ENCODE data around the gene INPP5K. TPM values are rescaled to one million over a fixed set of nuclear protein-coding genes. Genes with fewer than 3 reads are reported as not detected.

INPP5K gene
- total and polyA plus RNA-seq, 2 experiments from 2014 or later = 36.1 to 42.3 TPM

DNA sequence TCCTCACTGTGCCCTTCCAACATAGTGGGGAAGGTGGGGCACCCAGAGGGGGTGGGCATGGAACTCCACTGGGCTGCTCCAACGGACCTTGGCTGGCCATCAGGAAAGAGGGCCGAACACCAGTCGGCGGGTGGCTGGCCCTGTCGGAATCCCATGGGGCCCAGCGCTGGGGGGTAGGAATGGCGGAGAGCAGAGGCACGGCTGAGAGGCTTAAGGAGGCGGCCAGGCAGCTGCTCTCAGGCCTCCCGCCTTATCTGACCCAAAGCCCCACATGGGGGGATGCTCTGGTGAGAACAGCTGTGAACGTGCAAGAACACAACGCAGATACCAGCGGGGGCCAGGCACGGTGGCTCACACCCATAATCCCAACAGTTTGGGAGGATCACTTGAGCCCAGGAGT lies 19.5 kb downstream of the INPP5K start:
- Histone ChIP-seq H3K27ac (no peak overlapping the region), H3K4me2 (ENCODE audit: unreplicated experiment) (no peak overlapping the region), H3K9ac (no peak overlapping the region), H3K4me1 (ENCODE audit: insufficient read depth) (peaks cover 14% of the 10 kb centered on the region), H3K4me3 (no peak overlapping the region), H3K27me3 (replicated peaks; ENCODE audit: insufficient read depth) (no peaks in the 10 kb centered on the region), H3K79me2 (ENCODE audit: insufficient read depth) (no peaks in the 10 kb centered on the region), H3K9me2 (ENCODE audit: insufficient read depth) (no peaks in the 10 kb centered on the region), H4K20me1 (ENCODE audit: insufficient read depth) (no peaks in the 10 kb centered on the region), H3K36me3 (ENCODE audit: low read depth) (no peaks in the 10 kb centered on the region), H3F3A (ENCODE audit: insufficient read depth) (peaks cover 7% of the 10 kb centered on the region; the same call in 1 of the 2 replicates), H3K9me3 (ENCODE audit: low read depth) (no peaks in the 10 kb centered on the region), H2AFZ (no peak overlapping the region)
- TF ChIP-seq EZH2phosphoT487 (IDR thresholded peaks at IDR 0.05; ENCODE audit: insufficient read depth, low read depth) (no peak), EZH2 (IDR thresholded peaks at IDR 0.05; ENCODE audit: insufficient read depth, poor library complexity, severe bottlenecking) (no peak)
- WGBS, 2 experiments (ENCODE audit: low coverage in 1 of 2, low lambda C conversion rate in 2 of 2, missing lambda C conversion rate in 2 of 2) = 91 to 93% methylated on average over 11 to 14 of the region's 14 CpGs
- DNase-seq = no peak
- in situ Hi-C loops (cut with MboI) = no loop called here

DNA sequence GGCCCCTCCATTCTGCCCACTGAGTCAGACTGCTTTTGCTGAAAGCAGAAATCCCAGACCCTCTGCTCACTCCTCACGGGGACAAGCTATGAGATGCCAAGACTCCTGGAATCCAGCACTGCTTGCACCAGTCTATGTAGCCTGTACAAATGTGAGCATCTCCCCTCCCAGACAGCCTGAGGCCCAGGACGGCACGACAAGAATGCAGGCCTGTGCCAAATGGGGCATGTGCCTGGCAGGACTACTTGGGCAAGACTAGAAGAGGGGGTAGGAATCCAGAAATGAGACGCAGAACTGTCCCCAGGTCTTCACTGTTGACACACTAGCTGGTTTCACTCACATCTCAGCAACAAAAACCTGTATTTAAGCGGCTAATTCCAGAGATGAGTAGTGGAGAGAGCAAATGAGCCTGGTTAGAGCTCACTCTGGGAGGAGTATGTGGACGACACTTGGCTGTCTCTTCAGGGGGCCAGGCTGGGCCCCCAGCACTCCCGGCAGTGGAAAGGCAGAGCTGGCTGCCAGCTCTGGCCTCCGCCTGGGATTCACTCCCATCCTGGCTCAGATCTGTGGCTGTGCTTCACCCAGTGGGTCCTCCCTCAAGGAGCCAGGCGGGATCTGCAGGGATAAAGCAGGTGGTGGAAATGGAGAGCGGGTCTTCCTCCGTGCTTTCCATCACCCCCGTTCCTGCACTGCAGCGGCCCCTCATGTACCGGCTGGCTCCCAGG lies 21.0 kb downstream of the INPP5K start:
- Histone ChIP-seq H3K4me2 (ENCODE audit: unreplicated experiment) (peak overlapping the region; percentile 35), H2AFZ (no peak overlapping the region), H3K36me3 (ENCODE audit: low read depth) (no peaks in the 10 kb centered on the region), H3K27ac (peak overlapping the region; percentile 35), H3K9me3 (ENCODE audit: low read depth) (no peaks in the 10 kb centered on the region), H3K79me2 (ENCODE audit: insufficient read depth) (peaks cover 5% of the 10 kb centered on the region), H3K9me2 (ENCODE audit: insufficient read depth) (no peaks in the 10 kb centered on the region), H3K27me3 (replicated peaks; ENCODE audit: insufficient read depth) (no peaks in the 10 kb centered on the region), H3K4me3 (no peak overlapping the region), H3K9ac (peak overlapping the region; percentile 31; the same call in 1 of the 2 replicates), H3F3A (ENCODE audit: insufficient read depth) (peaks cover 7% of the 10 kb centered on the region; the same call in 1 of the 2 replicates), H4K20me1 (ENCODE audit: insufficient read depth) (no peaks in the 10 kb centered on the region), H3K4me1 (ENCODE audit: insufficient read depth) (peaks cover 17% of the 10 kb centered on the region)
- WGBS, 2 experiments (ENCODE audit: low coverage in 1 of 2, low lambda C conversion rate in 2 of 2, missing lambda C conversion rate in 2 of 2) = 52 to 58% methylated on average over 12 to 14 of the region's 14 CpGs
- DNase-seq = peak; percentile 66
- in situ Hi-C loops (cut with MboI) = no loop called here
- TF ChIP-seq EZH2 (IDR thresholded peaks at IDR 0.05; ENCODE audit: insufficient read depth, poor library complexity, severe bottlenecking) = no peak

DNA sequence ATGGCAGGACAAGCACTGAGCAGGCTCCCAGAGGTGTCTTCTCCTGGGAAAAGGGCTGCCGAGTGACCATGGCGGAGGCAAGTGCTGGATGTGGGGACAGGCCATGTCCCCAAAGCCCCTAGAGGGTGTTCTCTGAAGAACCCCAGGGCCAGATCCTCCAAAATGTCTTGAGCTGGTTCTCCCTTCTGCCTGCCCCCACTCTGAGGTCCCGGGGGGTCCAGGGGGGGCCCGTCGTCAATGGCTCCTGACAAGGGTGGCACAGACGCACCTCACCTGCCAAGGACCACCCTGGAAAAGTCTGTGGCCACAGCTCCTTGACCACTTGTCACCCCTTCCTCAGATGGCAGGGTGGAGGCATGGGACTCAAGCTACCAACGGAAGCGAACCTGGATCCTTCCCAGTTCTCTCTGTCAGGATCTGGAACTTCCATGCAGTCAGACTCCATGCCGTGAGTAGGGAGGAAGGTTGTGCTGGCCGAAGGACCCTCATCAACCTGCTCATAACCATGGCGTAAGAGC lies 21.6 kb downstream of the INPP5K start:
- in situ Hi-C loops (cut with MboI) = no loop called here
- DNase-seq = no peak

DNA sequence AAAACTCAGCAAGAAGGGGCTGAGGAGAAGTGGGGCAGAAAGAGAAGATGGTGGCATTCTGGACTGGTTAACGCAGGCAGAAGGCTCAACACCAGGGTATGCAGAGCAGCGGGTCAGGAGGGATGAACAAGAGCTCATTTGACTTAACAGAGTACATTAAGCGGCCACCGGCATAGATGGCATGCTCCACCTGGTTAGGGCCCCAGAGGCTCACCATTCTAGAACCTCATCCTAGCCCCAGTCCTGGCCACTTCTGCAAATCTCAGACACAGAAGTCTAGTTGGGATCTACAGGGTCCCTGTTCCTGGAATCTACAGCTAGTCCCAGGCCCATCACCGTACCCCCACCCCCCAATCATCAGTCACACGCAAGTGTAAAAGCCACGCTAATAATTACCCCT lies 22.2 kb downstream of the INPP5K start:
- Histone ChIP-seq H3K27ac (no peak overlapping the region), H2AFZ (no peak overlapping the region), H3K36me3 (ENCODE audit: low read depth) (no peaks in the 10 kb centered on the region), H3F3A (ENCODE audit: insufficient read depth) (peaks cover 18% of the 10 kb centered on the region), H3K4me3 (no peak overlapping the region), H3K4me2 (ENCODE audit: unreplicated experiment) (no peak overlapping the region), H4K20me1 (ENCODE audit: insufficient read depth) (no peaks in the 10 kb centered on the region), H3K9me3 (ENCODE audit: low read depth) (no peaks in the 10 kb centered on the region), H3K9me2 (ENCODE audit: insufficient read depth) (no peaks in the 10 kb centered on the region), H3K9ac (no peak overlapping the region), H3K79me2 (ENCODE audit: insufficient read depth) (peaks cover 17% of the 10 kb centered on the region), H3K4me1 (ENCODE audit: insufficient read depth) (peaks cover 28% of the 10 kb centered on the region), H3K27me3 (replicated peaks; ENCODE audit: insufficient read depth) (no peaks in the 10 kb centered on the region)
- no peak for DNase-seq
- TF ChIP-seq EZH2phosphoT487 (IDR thresholded peaks at IDR 0.05; ENCODE audit: insufficient read depth, low read depth) = no peak
- no peak for TF ChIP-seq EZH2 (IDR thresholded peaks at IDR 0.05; ENCODE audit: insufficient read depth, poor library complexity, severe bottlenecking)
- 93 to 94% methylated on average over 7 of the region's 7 CpGs for WGBS, 2 experiments (ENCODE audit: low coverage in 1 of 2, low lambda C conversion rate in 2 of 2, missing lambda C conversion rate in 2 of 2)
- in situ Hi-C loops (cut with MboI) = no loop called here

More for the DNA sequence above, 21.6 kb downstream of the INPP5K start:
- TF ChIP-seq EZH2 (IDR thresholded peaks at IDR 0.05; ENCODE audit: insufficient read depth, poor library complexity, severe bottlenecking) = no peak
- TF ChIP-seq EZH2phosphoT487 (IDR thresholded peaks at IDR 0.05; ENCODE audit: insufficient read depth, low read depth) = no peak
- Histone ChIP-seq H3K27ac (peak overlapping the region; percentile 35; the same call in 1 of the 2 replicates), H3K36me3 (ENCODE audit: low read depth) (no peaks in the 10 kb centered on the region), H3K4me2 (ENCODE audit: unreplicated experiment) (peak overlapping the region; percentile 35), H3K4me1 (ENCODE audit: insufficient read depth) (peaks cover 23% of the 10 kb centered on the region), H3K9me3 (ENCODE audit: low read depth) (no peaks in the 10 kb centered on the region), H3F3A (ENCODE audit: insufficient read depth) (peaks cover 12% of the 10 kb centered on the region; the same call in 1 of the 2 replicates), H3K9ac (peak overlapping the region; percentile 31; the same call in 1 of the 2 replicates), H4K20me1 (ENCODE audit: insufficient read depth) (no peaks in the 10 kb centered on the region), H2AFZ (no peak overlapping the region), H3K9me2 (ENCODE audit: insufficient read depth) (no peaks in the 10 kb centered on the region), H3K27me3 (replicated peaks; ENCODE audit: insufficient read depth) (no peaks in the 10 kb centered on the region), H3K4me3 (no peak overlapping the region), H3K79me2 (ENCODE audit: insufficient read depth) (peaks cover 11% of the 10 kb centered on the region)
- 88 to 93% methylated on average over 10 of the region's 11 CpGs for WGBS, 2 experiments (ENCODE audit: low coverage in 1 of 2, low lambda C conversion rate in 2 of 2, missing lambda C conversion rate in 2 of 2)

All from GM23248 (cell line).